ENCODE data around the gene PTPN22.

The PTPN22 gene

GRCh38 chr1:113834716-113835115 lies 36.8 kb downstream of the PTPN22 start:
- DNase-seq (ENCODE audit: low read depth): no peak
- TF ChIP-seq CTCF (conservative IDR thresholded peaks at IDR 0.05; ENCODE audit: low read depth, low read length): no peak
- no peak overlapping the region for H3K4me3 ChIP-seq (ENCODE audit: low read depth, low read length)

GRCh38 chr1:113830039-113830438 lies 41.5 kb downstream of the PTPN22 start:
- no peak for TF ChIP-seq CTCF (conservative IDR thresholded peaks at IDR 0.05; ENCODE audit: low read depth, low read length)
- DNase-seq (ENCODE audit: low read depth): peak; percentile 53
- no peak overlapping the region for H3K4me3 ChIP-seq (ENCODE audit: low read depth, low read length)

- no peak overlapping the region for H3K4me3 ChIP-seq (ENCODE audit: low read depth, low read length)
- no peak for DNase-seq (ENCODE audit: low read depth)
- no peak for TF ChIP-seq CTCF (conservative IDR thresholded peaks at IDR 0.05; ENCODE audit: low read depth, low read length)
Observed at GRCh38 chr1:113821916-113822315, 49.6 kb downstream of the PTPN22 start.

- DNase-seq (ENCODE audit: low read depth): no peak
- TF ChIP-seq CTCF (conservative IDR thresholded peaks at IDR 0.05; ENCODE audit: low read depth, low read length): no peak
- no peak overlapping the region for H3K4me3 ChIP-seq (ENCODE audit: low read depth, low read length)
Observed at GRCh38 chr1:113818578-113818977, 52.9 kb downstream of the PTPN22 start.

- no peak overlapping the region for H3K4me3 ChIP-seq (ENCODE audit: low read depth, low read length)
Observed at GRCh38 chr1:113813218-113813617, 58.3 kb downstream of the PTPN22 start.

GRCh38 chr1:113812661-113813135 lies 58.8 kb downstream of the PTPN22 start:
- TF ChIP-seq CTCF (conservative IDR thresholded peaks at IDR 0.05; ENCODE audit: low read depth, low read length): no peak
- peak overlapping the region; percentile 66 for H3K4me3 ChIP-seq (ENCODE audit: low read depth, low read length)
- DNase-seq (ENCODE audit: low read depth): peak; percentile 32

More at GRCh38 chr1:113813218-113813617, 58.3 kb downstream of the PTPN22 start:
- no peak for TF ChIP-seq CTCF (conservative IDR thresholded peaks at IDR 0.05; ENCODE audit: low read depth, low read length)
- DNase-seq (ENCODE audit: low read depth): no peak

- peak; percentile 18 for TF ChIP-seq CTCF (conservative IDR thresholded peaks at IDR 0.05; ENCODE audit: low read depth, low read length)
- H3K4me3 ChIP-seq (ENCODE audit: low read depth, low read length): peak within 1 kb of the TSS; percentile 95
- DNase-seq (ENCODE audit: low read depth): peak; percentile 99
Observed at GRCh38 chr1:113811888-113812660, 59.4 kb downstream of the PTPN22 start, which contains the start of gene RSBN1. RSBN1 (minus strand) TSS chr1:113812476; CDS start chr1:113812412, 64 bp downstream.

All from choroid plexus epithelial cell (primary cell).